ENCODE data around the gene LAMA2.

- TF ChIP-seq CTCF (IDR thresholded peaks at IDR 0.05): no peak
- TF ChIP-seq POLR2A (IDR thresholded peaks at IDR 0.05): no peak
These were observed 124.0 kb downstream of the LAMA2 start for GRCh38 chr6:129006724-129007514.
